K562 treated with DMSO at 1 percent for 48 hours (cell line): ENCODE results near the gene KCNQ2. TPM values are rescaled to one million over a fixed set of nuclear protein-coding genes. Genes with fewer than 3 reads are reported as not detected.

Source experiments
- total RNA-seq: library from RNA; unstranded; fragments of 300-600 nt; gene quantifications from 2 replicates; pipeline ENCODE4 v1.2.3, GENCODE V29; 2022; ENCODE audit warnings: low replicate concordance; ENCODE audit errors: extremely low read depth

KCNQ2 gene
- not detected in 2 replicates for total RNA-seq

GRCh38 chr20:63471981-63472831 lies at the start of gene KCNQ2:
TSS of gene KCNQ2 (minus strand) at chr20:63472655. CDS start at chr20:63472463, 192 bp downstream.

GRCh38 chr20:63520504-63520933 lies 48.1 kb upstream of the KCNQ2 start, which contains the start of gene PPDPF:
TSS of gene PPDPF (plus strand) at chr20:63520765. CDS start at chr20:63521309, 544 bp downstream.

GRCh38 chr20:63498960-63499337 lies 26.5 kb upstream of the KCNQ2 start, which contains the start of gene EEF1A2:
TSS of gene EEF1A2 (minus strand) at chr20:63499083. CDS start at chr20:63497763, 1,320 bp downstream.

GRCh38 chr20:63360850-63361518 lies 111.5 kb downstream of the KCNQ2 start, which contains the start of gene CHRNA4:
TSS of gene CHRNA4 (minus strand) at chr20:63361349. CDS start at chr20:63361165, 184 bp downstream.

Other genes starting within 250 kb of the KCNQ2 start
- gene BIRC7, start 236.8 kb downstream of the KCNQ2 start, total RNA-seq, result not detected in 2 replicates
- gene NKAIN4, start 218.2 kb downstream of the KCNQ2 start, total RNA-seq, result not detected in 2 replicates
- 409 TPM in 1 of 2 replicates, not detected in the other for gene ARFGAP1, start 199.8 kb downstream of the KCNQ2 start, total RNA-seq
- not detected in 2 replicates for gene COL20A1, start 179.5 kb downstream of the KCNQ2 start, total RNA-seq
- not detected in 2 replicates for gene CHRNA4, start 111.3 kb downstream of the KCNQ2 start, total RNA-seq
- gene EEF1A2, start 26.4 kb upstream of the KCNQ2 start, total RNA-seq, result not detected in 2 replicates
- gene PPDPF, start 48.1 kb upstream of the KCNQ2 start, total RNA-seq, result not detected in 2 replicates
- gene PTK6, start 64.7 kb upstream of the KCNQ2 start, total RNA-seq, result not detected in 2 replicates
- gene SRMS, start 75.1 kb upstream of the KCNQ2 start, total RNA-seq, result not detected in 2 replicates
- gene FNDC11, start 81.5 kb upstream of the KCNQ2 start, total RNA-seq, result not detected in 2 replicates
- gene HELZ2, start 101.6 kb upstream of the KCNQ2 start, total RNA-seq, result 57.1 TPM in 1 of 2 replicates, not detected in the other
- not detected in 2 replicates for gene GMEB2, start 154.4 kb upstream of the KCNQ2 start, total RNA-seq
- not detected in 2 replicates for gene STMN3, start 180.8 kb upstream of the KCNQ2 start, total RNA-seq
- gene RTEL1, start 185.7 kb upstream of the KCNQ2 start, total RNA-seq, result not detected in 2 replicates
- gene TNFRSF6B, start 224.0 kb upstream of the KCNQ2 start, total RNA-seq, result not detected in 2 replicates
- gene ARFRP1, start 235.3 kb upstream of the KCNQ2 start, total RNA-seq, result not detected in 2 replicates
- gene ZGPAT, start 235.4 kb upstream of the KCNQ2 start, total RNA-seq, result not detected in 2 replicates